GM18511 (cell line): ENCODE data around the gene IL22RA2.

Source experiments
- ATAC-seq: cut with Tn5 transposase; IDR thresholded peaks from one replicate; pipeline ENCODE4 v1.9.1; 2021; ENCODE audit warnings: mild to moderate bottlenecking, moderate library complexity; ENCODE audit not compliant: unreplicated experiment

The IL22RA2 gene

DNA sequence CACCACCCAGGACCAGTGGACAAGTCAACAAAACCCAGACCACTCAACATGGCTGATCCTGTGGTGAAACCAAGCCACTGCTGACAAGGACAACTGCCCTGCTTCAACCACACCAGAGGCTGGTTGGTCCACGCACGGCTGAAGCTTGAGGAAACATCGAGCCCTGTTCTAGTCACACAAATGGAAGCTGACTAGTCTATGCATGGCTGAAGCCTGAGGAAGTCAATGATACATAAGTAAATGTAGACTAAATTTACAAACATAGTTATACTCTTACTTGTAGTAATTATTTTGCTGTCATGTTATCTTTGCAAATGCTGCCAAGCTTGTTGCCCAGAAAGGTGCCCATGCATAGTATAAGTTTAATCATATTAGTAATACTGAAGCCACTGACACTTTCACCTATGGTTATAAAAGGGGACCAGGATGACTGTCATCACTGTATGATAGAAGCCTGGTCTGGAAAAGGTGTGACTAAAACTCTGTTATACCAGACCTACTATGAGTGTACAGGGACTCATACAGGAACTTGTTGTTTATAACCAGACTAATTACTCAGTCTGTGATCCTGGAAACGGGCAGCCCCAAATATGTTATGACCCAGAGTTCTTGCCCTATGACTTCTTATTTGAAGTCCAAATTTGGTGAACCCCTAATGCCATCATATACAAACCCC, 5.6 kb downstream of the IL22RA2 start:
- no peak for ATAC-seq

GRCh38 chr6:137166247-137167098, 7.0 kb downstream of the IL22RA2 start:
- ATAC-seq = no peak

DNA sequence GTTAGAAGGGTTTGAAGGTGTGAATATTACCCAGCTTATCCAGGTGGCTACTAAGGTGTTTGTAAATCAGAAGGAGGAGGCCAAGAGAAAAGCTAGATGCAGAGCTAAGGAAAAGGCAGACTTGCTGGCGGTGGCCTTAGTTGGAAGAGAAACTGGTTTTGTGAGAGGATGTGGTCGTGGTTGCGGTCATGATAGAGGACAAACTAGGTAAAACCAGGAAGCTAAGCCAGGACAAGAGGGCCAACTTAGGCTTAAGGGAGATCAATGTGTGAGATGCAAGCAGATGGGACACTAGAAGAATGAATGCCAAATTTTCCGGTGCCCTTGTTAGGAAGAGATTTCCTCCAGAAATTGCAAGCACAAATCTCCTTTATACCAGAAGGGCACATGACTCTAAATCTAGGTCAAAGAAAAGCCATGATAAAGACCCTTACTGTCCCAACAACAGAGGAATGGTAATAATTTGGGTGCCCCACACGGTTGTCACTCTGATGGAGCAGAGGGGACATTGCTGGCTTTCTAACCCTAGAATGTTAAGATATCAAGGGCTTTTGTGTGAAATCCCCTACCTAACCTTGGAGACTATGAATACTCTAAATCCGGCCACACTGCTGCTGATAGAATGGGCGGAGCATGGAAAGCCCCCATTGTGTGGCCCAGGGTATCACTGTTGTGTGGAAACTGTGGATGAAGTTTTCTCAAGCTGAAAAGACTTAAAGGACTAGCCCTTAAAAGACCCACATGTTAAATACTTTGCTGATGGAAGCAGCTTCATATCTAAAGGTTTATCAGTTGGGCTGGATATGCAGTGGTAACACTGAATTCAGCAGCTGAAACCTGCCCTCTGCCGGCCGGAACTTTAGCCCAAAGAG, 7.8 kb downstream of the IL22RA2 start:
- peak; percentile 70 for ATAC-seq

DNA sequence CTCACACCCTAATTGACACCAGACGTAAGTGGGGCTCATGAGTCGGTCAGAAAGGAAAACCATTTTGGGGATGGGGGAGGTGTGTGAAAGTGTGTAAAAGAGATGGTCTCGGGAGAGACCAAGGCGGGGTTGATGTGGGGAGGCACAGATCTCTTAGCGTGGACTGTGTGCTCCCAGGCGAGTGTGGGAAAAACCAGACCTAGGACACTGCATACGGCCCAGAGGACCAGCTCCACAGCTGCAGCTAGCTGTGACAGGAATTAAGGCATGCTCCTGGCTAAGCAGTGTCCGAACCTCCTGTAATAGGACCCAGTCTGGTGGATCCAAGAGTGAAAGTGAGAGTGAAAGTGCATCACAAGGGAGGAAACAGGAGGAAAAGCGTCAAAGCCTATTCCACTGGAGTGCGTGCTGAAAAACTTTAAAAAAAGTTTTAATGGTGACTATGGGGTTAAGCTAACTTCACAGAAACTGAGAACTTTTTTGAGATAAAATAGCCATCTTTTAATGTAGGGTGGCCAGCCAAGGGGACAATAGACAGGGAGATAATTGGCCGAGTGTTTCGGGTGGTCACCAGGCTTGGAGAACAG, 9.6 kb downstream of the IL22RA2 start:
- ATAC-seq = no peak

DNA sequence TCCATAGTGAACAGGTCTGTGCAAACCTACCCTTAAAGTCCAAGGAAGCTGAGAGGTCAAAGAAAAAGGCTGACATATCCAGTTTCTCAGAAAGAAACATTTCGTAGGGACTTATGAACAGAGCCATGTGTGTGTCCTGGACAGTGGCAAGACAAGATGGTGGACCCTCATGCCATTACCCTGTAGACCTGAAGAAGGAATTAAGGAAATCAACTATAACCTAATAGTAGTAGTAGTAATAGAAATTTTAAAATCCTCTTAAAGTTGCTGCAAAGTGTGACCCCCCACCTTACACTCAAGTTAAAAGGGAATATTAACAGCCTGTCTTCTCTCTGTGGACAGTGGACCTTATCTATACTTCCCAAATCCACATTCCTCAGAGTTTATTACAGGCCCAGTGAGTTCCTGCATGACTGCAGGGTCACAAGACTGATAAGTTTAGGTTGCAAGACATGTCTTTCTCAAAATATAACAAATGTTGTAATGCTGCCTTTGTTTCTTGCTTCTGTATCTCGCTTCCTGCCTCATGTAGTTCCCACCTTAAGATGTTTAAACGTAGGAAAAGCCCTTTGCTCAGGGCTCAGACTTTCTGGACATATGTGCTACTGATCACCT, 10.6 kb downstream of the IL22RA2 start:
- ATAC-seq = no peak

- no peak for ATAC-seq
Measured at GRCh38 chr6:137161949-137162348, 11.5 kb downstream of the IL22RA2 start.

- ATAC-seq = no peak
Measured at GRCh38 chr6:137160763-137161162, 12.7 kb downstream of the IL22RA2 start.

DNA sequence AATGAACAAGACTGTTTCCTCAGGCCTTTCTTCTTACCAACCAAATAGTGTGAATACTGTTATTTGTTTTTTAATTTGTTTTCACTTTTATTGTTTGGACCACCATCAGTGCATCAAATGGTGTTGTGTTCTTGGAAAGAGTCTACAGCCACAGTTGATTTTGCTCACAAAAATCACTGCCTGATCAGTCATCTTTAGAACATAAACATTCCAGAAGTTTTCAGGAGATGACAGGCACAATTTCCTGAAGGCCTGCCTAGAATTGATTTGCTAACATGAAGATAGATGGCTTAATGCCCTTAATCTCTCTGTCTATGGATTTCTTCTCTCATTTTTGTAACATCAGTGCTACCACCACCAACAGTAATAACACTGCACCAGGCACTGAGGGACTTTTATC, 13.5 kb downstream of the IL22RA2 start:
- no peak for ATAC-seq

DNA sequence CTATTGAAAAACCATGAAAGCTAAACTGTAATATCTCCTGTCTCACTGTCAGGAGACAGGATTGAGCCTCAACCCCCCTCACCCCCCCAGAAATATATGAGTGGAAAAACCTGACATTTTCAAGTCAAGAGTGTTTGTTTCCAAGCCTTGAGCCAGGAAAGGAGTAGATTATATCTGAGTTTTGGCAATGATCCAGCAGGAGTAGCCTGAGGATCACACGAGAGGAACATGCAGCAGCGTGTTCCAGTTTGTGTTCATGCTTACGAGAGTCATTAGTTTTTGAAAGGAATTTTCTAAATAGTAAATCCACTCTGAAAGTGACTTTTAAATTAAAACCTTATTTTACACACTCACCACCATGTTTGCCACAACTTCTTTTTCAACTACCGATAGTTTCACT, 15.8 kb downstream of the IL22RA2 start:
- no peak for ATAC-seq

DNA sequence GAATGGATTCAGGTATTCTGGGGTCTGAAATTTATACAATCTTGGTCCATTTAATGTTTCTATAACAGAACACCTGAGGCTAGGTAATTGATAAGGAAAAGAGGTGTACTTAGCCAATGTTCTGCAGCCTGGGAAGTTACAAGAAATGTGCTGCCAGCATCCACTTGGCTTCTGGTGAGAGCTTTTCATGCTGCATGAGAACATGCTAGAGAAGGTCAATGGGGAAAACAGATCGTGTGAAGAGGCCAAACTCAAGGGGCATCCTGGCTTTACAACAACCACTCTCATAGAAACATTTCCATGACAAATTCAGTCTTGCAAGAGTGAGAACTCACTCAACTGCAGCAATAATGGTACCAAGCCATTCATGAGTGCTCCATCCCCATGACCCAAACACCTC, 16.8 kb downstream of the IL22RA2 start:
- no peak for ATAC-seq

GRCh38 chr6:137155830-137156229, 17.6 kb downstream of the IL22RA2 start:
- ATAC-seq = peak; percentile 82

GRCh38 chr6:137150072-137150471, 23.4 kb downstream of the IL22RA2 start:
- ATAC-seq = no peak

DNA sequence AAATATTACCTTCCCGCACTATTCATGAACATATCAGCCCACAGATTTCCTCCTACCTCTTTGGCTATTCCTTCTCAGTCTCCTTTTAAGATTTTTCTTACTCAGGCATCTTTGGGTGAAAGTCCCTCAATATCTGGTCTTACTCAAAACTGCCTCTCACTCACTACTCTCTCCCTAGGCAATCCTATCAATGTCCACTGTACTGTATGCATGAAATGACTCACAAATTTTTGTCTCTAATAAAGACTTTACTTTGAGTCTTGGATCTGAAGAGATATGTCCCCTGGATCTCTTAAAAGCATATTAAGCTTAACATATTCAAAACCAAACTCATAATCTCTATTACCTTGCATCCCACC, 24.4 kb downstream of the IL22RA2 start:
- no peak for ATAC-seq

DNA sequence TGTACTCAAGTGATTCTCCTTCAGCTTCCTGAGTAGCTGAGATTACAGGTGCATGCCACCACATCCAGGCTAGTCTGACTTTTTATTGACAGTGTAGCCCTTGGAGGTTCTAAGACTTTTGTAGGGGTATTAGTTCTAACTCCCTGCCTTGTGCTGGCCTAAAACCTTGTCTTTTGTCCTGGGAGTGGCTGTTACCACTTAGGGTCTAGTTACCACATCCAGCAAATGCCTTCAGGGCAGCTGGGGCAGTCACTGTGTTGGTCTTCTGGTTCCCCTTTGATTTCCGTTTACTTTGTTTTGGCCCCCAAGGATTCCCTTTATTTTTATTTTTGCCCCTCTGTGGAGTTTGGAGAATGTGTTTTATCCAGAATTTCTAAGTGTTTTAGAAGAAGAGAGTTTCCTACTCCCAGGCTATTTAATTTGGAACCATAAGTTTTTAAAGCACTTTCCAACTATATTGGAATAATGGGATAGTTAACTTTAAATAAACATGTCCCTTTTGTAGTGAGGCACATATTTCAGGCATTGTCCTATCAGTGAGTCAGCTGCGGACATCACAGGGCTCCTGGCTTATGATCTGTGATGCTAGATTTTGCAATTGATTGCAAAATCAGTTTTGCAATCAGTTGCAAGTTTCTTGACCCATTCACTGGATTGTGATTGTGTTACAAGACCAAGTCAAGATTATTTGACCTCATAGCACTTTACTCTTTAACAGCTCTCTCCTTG, 25.0 kb downstream of the IL22RA2 start:
- no peak for ATAC-seq

DNA sequence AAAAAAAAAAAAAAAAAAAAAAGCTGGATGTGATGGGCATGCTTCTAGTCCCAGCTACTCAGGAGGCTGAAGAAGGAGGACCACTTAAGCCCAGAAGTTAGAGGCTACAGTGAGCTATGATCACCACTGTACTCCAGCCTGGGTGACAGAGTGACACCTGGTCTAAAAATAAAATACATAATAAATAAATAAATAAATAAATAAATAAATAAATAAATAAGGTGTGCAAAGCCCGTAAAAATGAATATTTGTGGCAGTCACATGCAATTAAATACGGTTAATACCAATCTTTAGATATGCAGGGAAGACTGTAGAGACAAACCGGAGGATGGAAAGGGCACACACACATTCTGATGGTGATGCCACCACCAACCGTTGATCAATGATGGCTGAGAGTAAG, 26.2 kb downstream of the IL22RA2 start:
- ATAC-seq = no peak

DNA sequence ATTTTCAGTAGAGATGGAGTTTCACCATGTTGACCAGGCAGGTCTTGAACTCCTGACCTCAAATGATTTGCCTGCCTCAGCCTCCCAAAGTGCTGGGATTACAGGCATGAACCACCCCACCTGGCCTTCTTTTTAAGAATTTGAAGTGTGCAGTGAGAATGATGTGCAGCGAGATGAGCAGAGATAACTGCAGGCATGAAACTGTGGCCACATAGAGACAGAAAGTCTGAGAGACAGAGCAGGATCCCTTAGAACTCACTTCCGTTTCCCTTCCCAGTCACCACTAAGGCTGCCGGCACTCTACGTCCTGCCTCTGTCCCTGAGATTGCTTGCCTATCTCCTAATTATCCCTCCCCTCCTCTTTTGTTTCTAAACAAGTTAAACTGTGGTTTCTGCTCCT, 27.2 kb downstream of the IL22RA2 start:
- no peak for ATAC-seq

- no peak for ATAC-seq
Measured at GRCh38 chr6:137145421-137145820, 28.0 kb downstream of the IL22RA2 start.

GRCh38 chr6:137136065-137136464, 37.4 kb downstream of the IL22RA2 start:
- ATAC-seq = no peak

DNA sequence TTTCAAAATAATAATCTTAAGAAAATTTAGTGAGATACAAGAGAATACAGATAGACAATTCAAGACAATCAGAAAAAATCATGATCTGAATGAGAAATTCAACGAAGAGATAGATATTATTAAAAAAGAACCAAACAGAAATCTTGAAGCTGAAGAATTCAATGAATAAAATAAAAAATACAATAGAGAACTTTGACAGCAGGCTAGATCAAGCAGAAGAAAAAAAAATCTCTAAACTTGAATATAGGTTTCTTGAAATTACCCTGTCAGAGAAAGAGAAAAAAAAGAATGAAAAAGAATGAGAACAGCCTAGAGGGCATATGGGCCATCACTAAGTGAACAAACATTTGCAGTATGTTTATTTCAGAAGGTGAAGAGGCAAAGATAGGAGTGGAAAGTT, 39.0 kb downstream of the IL22RA2 start:
- ATAC-seq = no peak

DNA sequence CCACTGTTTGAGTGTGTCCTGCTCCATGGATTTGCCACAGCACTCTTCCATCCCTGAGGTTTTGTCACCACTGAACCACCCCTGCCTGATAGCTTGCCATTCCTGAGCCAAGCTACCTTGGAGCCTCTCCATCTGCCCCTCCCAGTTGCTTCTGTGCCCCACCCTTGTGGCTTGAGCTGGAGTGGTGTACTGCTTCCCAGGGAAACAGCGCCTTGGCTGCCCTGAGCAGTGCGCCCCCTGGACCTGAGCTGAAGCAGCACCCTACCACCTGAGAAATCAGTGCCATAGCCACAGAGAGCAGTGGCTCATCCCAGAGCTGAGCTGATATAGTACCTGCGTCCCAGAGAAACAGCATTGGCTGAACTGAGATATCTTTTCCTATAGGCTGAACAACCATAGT, 40.3 kb downstream of the IL22RA2 start:
- no peak for ATAC-seq
